HG02973 (cell line): Measurements from ENCODE around the gene CD83.
A peak's percentile ranks its signal among the peaks of the same experiment; 100 is the strongest.

Source experiments
- ATAC-seq: cut with Tn5 transposase; IDR thresholded peaks from one replicate; pipeline ENCODE4 v1.9.1; 2021; ENCODE audit warnings: moderate library complexity; ENCODE audit not compliant: unreplicated experiment

CD83 gene

DNA sequence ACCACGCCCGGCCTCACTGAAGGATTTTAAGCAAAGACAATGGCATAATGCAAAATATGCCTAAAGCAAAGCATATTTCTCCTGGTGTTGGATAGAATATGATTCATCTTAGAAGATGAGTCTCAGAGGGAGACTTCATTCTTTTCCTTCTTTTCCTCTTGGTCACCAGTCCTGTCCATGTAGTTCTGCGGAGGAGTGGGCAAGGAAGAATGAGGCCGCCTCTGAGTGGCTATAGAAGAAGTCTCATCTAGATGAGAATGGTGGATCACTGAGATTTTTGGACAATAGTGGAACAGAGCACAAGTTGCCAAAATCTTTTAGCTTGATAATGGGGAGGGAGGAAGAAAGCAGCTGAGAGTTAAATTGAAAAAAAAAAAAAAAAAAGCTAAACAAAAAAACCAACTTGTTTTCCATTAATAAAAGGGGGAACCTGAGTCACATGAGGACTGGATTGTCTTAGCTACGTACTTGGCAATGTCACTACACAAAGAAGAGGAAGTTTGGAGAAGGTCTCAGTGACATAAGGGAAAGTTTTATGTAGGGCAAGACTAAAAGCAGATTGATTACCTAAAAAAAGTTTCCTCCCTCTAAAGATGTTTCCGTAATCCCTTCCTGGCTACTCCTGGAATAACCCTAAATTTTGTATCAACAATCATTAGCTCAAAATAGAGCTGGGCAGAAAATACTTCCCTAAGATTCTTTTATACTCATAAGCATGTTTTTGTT lies 6.0 kb downstream of the CD83 start:
- ATAC-seq = no peak

DNA sequence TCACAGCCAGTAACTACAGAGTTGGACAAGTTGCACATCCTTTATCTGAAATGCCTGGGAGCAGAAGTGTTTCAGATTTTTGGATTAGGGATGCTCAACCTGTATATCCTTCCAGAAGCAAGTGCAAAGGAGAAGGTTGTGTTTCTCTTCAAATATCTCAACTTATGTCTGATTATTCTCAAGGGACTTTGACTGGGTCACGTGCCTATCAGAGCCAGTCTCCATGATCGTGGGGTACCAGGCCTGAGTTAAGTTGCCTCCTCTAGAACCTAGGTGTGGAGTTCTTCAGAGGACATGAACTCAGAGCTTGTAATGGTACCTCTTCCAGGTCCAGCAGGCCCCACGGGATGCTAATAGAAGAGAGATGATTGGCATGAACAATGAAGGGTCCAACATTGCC lies 7.8 kb downstream of the CD83 start:
- ATAC-seq = no peak

GRCh38 chr6:14126191-14126590 lies 8.6 kb downstream of the CD83 start:
- ATAC-seq = no peak

DNA sequence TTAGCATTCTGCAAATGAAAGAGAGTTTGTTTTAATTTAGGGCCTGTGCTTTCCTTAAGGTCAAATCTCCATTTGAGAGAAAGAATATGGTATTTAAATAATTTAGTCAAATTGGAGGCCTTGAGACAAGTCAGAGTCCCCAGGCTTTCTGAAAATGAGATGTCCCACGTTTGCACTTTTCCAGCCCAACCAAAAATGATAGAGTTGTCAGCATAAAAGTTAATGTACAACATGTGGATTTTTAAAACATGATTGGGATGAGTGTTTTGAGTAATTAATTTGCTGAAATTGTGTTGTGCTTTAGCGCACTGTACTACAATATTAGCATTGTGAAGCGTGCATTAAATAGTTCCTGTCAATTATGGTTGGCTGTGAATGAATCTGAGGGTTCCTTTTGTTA lies 10.0 kb downstream of the CD83 start:
- no peak for ATAC-seq

- ATAC-seq = no peak
Measured at GRCh38 chr6:14128012-14128411, 10.4 kb downstream of the CD83 start.

- no peak for ATAC-seq
Measured at GRCh38 chr6:14128746-14129145, 11.2 kb downstream of the CD83 start.

DNA sequence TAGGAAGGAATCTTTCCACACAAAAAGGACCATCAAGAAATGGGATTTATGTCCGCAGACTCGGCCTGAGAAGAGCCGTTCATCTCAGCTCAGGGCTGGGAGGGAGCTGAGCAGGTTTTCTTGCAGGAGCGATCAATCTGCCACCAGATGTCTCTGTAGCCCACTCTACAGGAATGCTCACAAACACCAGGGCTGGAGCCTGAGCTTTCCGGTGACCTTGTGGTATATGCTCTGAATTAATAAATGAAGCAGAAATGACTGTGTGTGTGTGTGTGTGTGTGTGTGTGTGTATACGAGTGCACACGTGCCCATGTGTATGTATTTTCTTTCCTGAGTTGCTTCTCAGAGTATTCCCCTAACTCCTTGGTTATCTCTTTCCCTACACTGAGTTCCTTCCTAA lies 12.0 kb downstream of the CD83 start:
- ATAC-seq = no peak

DNA sequence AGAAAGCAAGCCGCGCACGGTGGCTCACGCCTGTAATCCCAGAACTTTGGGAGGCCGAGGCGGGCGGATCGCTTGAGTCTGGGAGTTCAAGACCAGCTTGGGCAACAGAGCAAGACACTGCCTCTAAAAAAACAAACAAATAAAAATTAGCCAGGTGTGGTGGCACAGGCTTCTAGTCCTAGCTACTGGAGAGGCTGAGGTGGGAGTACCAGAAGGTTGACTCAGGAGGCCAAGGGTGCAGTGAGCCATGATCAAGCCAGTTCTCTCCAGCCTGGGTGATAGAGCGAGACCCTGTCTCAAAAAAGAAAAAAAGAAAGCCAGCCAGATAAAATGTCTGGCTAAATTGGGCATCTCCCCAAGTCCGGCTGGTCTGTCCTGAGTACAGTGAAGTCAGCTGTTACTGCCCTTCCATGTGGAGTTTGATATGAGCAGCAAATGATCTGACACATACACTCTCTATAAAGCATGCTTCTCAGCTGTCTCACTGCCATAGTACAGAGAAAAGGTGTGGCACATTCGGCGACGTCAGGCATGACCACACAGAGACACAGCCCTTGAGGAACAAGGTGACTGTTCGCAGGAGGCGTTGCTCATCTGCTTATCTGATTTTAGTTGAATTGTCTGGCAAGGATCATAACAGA lies 13.0 kb downstream of the CD83 start:
- ATAC-seq = no peak

- no peak for ATAC-seq
Measured at GRCh38 chr6:14131579-14131978, 14.0 kb downstream of the CD83 start.

- ATAC-seq = no peak
Measured at GRCh38 chr6:14132244-14132920, 14.8 kb downstream of the CD83 start.

DNA sequence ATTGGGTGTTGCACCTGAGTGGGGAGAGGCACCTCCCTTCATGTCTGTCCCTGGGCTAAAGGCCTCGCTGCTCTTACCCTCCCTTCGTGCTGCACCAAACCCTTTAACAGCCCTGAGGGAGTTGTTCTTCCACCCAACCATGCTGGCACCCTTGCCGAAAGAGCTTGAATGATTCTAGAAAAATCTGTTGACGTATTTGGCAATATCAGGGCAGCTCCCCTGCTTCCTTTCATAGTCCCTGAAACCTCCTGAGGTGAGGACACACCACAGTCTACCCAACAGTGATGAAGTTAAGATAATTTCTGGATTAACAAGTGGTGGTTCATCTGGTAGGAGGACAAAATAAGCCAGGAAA lies 15.3 kb downstream of the CD83 start:
- ATAC-seq = no peak

- ATAC-seq = no peak
Measured at GRCh38 chr6:14134211-14134910, 16.8 kb downstream of the CD83 start.

DNA sequence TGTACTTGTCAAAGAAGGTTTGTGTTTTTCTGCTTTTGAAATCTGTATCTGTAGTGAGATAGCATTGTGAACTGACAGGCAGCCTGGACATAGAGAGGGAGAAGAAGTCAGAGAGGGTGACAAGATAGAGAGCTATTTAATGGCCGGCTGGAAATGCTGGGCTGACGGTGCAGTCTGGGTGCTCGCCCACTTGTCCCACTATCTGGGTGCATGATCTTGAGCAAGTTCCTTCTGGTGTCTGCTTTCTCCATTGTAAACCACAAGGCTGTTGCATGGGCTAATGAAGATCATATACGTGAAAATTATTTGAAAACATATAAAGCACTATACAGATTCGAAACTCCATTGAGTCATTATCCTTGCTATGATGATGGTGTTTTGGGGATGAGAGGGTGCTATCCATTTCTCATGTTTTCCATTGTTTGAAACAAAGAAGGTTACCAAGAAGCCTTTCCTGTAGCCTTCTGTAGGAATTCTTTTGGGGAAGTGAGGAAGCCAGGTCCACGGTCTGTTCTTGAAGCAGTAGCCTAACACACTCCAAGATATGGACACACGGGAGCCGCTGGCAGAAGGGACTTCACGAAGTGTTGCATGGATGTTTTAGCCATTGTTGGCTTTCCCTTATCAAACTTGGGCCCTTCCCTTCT lies 18.4 kb downstream of the CD83 start:
- no peak for ATAC-seq

DNA sequence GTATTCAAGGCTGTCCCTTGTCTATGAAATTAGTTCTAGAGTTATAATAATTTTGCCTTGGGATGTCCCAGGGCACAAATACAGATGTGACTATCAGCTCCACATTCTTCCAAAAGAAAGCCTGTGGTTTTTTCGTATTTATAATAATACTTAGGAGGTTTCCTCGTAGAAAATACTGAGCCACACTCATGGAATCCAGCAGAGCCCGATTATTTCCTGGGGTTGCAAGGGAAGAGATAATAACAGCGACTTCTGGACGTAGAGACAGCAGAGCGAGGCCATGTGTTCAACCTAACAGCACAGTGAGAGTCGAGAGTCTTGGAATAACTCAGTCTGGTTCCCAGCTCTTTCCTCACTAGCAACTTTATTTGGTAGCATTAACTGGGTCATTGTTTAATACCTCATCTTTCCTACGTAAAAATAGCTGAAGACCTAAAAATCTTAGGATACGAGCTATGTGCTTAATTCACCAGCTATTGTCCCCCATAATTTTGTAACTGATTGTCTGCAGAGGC lies 21.2 kb downstream of the CD83 start:
- no peak for ATAC-seq

DNA sequence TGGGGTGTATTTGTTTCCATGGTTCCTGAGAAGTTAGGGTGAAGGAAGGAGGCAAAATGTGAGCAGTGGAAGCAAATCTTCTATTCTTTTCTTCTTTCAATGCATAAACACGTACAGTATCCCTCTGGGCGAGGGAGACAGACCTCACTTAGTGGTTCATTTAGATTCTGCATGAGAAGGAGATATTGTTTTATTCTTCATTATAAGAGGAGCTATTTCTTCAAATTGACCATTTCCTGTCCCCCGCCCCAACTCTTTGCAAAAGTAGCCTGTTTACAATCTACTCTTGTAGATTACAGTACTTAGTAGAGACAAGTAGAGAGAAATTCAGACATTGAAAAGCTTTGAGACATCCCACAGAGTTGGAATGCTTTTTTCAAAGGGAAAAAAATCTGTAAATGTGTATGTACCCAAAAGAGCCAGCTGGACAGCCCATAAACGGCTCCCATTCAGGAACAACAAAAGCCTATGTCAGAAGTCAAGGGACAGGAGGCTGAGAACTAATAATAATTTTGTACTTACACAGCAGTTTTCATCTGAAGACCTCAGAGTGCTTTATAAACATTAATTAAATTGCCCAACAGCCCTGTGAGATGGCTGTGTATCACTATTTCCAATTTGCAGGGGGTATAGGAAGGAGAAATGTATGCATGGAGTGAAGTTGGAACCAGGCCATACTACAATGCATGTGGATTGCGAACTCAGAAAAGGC lies 23.9 kb downstream of the CD83 start:
- ATAC-seq = no peak

DNA sequence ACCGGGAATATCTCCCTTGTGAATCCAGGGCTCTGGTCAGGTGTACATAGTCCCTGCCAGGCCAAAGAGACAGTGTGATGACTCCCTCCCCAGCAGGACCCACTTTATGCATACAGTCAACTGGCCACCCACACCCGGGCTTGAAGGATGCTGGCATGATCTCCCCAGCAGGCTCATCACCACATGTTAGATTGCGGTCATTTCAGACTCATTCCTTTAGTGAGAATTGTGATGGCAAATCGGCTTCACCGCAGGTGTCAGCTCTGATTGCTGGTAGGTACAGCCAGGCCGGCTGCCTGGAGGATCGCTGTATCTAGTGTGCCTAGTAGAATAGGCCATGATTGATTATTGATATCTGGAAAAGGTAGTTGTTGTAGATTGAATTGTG lies 24.5 kb downstream of the CD83 start:
- no peak for ATAC-seq

DNA sequence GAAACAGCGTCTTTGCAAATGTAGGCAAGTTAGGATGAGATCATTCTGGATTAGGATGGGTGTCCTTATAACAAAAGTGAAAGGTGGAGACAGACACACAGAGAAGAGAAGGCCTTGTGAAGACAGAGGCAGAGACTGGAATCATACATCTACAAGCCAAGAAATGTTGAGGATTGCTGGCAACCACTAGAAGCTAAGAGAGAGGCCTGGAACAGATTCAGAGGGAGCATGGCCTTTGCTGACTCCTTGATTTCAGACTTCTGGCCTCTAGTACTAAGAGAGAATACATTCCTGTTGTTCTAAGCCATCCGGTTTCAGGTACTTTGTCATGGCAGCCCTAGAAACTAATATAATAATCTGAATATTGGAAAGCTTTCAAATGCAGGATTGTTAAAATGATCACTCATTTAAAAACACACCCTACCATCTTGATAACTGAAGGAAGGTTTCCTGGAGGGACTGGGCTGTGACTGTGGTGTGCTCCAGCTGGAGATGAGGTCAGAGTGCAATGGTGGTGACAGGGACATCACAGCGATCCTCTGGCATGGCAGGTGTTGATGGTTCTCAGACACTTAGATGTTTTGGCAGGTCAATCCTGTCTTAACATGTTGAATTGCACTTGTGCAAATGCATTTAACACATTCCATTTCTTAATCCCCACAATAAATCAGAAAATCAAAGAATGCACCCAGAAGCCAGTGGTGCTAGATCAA lies 25.1 kb downstream of the CD83 start:
- ATAC-seq = no peak

GRCh38 chr6:14143305-14143704 lies 25.7 kb downstream of the CD83 start:
- ATAC-seq = no peak

DNA sequence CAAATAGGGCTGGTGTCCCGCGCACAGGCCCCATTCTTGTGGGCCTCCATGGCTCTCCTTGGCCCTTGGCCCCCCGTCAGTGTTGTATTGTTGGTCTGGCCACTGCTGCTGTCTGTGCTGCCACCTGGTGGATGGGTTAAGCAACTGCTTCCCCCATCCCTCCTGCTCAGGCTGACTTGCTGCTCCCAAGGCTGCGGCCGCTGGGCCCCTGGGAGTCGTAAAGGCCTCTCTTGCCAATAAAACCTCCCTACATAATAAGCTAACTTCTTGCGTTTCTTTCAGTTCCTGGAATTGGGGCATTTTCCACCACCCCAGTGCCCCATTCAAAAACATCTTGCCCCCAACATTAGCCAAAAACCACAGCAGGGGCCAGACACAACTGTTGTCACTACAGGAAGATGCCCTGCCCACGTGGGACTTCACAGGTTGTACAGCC lies 27.1 kb downstream of the CD83 start:
- peak; percentile 62 for ATAC-seq
